Adrenal gland (tissue), 5 donors: ENCODE results near the gene FGD2.

Experiments
- POLR2A ChIP-seq, 2 donors: fragments of 450-650 bp; IDR thresholded peaks; one replicate each; pipeline ENCODE4 v1.6.1; 2017; ENCODE audit warnings: antibody characterized with exemption in 2 of 2, mild to moderate bottlenecking in 2 of 2, moderate library complexity in 1 of 2
- TF ChIP-seq, protein P1 (sequence below), 6 experiments: fragments of 450-650 bp in 4 of 6; fragments of 200-600 bp in 2 of 6; sonication (generic) in 1 of 6; IDR thresholded peaks; 1 replicate in 5 of 6; 2 replicates in 1 of 6; pipeline versions ENCODE4 v1.5.1 to v1.8.0; 2016 to 2021; ENCODE audit warnings: antibody characterized with exemption in 6 of 6, mild to moderate bottlenecking in 2 of 6, moderate library complexity in 1 of 6
- donor health status: DM: no; HTN: no; CAD: no.

DNA sequence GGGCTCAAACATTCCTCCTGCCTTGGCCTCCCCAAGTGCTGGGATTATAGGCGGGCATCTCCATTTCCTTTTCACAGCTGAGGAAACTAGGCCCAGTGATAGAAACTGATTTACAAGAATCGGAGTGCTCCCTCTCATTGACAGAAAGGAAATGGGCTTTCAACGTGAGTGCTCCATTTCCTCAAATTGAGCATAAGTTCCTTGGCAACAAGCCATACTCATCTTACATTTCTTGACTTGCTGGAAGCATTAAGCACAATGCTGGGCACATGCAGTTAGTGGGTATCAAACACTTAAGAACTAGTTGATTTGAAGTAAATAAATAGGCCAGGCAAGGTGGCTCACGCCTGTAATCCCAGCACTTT, 54.7 kb downstream of the FGD2 start:
- TF ChIP-seq, protein P1, sequence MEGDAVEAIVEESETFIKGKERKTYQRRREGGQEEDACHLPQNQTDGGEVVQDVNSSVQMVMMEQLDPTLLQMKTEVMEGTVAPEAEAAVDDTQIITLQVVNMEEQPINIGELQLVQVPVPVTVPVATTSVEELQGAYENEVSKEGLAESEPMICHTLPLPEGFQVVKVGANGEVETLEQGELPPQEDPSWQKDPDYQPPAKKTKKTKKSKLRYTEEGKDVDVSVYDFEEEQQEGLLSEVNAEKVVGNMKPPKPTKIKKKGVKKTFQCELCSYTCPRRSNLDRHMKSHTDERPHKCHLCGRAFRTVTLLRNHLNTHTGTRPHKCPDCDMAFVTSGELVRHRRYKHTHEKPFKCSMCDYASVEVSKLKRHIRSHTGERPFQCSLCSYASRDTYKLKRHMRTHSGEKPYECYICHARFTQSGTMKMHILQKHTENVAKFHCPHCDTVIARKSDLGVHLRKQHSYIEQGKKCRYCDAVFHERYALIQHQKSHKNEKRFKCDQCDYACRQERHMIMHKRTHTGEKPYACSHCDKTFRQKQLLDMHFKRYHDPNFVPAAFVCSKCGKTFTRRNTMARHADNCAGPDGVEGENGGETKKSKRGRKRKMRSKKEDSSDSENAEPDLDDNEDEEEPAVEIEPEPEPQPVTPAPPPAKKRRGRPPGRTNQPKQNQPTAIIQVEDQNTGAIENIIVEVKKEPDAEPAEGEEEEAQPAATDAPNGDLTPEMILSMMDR (IDR thresholded peaks at IDR 0.05) = no peak
- no peak for TF ChIP-seq POLR2A (IDR thresholded peaks at IDR 0.05)
